Astrocyte of the cerebellum (primary cell): ENCODE data around the gene NPHP4.

Source experiments
- DNase-seq: peaks from one replicate; pipeline ENCODE4 v3.0.0-alpha.2; 2011; ENCODE audit warnings: low read depth
- H3K4me3 ChIP-seq: 2 replicates; pipeline ENCODE4 v1.5.1; 2011; ENCODE audit warnings: mild to moderate bottlenecking, low read depth, low read length, moderate library complexity
- CTCF ChIP-seq: IDR thresholded peaks from 2 replicates; pipeline ENCODE4 v1.5.1; 2012; ENCODE audit warnings: low read length, low read depth, moderate library complexity, mild to moderate bottlenecking; ENCODE audit errors: missing control alignments
- in situ Hi-C: cut with HindIII; loops from 2 replicates; pipeline ENCODE4 v1.10.0; 2017; ENCODE audit warnings: low sequenced_read_pairs

The NPHP4 gene

GRCh38 chr1:5822726-5823125, 169.5 kb downstream of the NPHP4 start:
- in situ Hi-C loops, result no loop called here
- TF ChIP-seq CTCF, result no peak
- DNase-seq, result no peak

GRCh38 chr1:5822266-5822665, 170.0 kb downstream of the NPHP4 start:
- DNase-seq, result no peak
- no peak for TF ChIP-seq CTCF
- in situ Hi-C loops, result no loop called here
- no peak overlapping the region for H3K4me3 ChIP-seq

More at GRCh38 chr1:5822726-5823125, 169.5 kb downstream of the NPHP4 start:
- no peak overlapping the region for H3K4me3 ChIP-seq

- no peak for DNase-seq
- no peak for TF ChIP-seq CTCF
- in situ Hi-C loops, result no loop called here
- H3K4me3 ChIP-seq, result no peak overlapping the region
These were observed 170.6 kb downstream of the NPHP4 start for GRCh38 chr1:5821540-5822176.

- no peak for TF ChIP-seq CTCF
- in situ Hi-C loops, result no loop called here
- H3K4me3 ChIP-seq, result no peak overlapping the region
- DNase-seq, result no peak
These were observed 172.2 kb downstream of the NPHP4 start for GRCh38 chr1:5820026-5820421.

GRCh38 chr1:5819391-5820025, 172.7 kb downstream of the NPHP4 start:
- H3K4me3 ChIP-seq, result no peak overlapping the region
- no peak for DNase-seq
- in situ Hi-C loops, result no loop called here
- no peak for TF ChIP-seq CTCF

- no peak for TF ChIP-seq CTCF
- in situ Hi-C loops, result no loop called here
- DNase-seq, result no peak
- H3K4me3 ChIP-seq, result no peak overlapping the region
These were observed 173.5 kb downstream of the NPHP4 start for GRCh38 chr1:5818755-5819154.
